Stimulated activated CD4-positive, alpha-beta T cell treated with anti-CD3 and anti-CD28 coated beads, Interleukin-2, amount 100 ng/mL, for 24 hours (primary cell): Measurements from ENCODE around the gene GOLGA6L6.
A peak's percentile ranks its signal among the peaks of the same experiment; 100 is the strongest.
"Not testable (repeated sequence)": the region's sequence is repeated elsewhere in the genome, so short reads cannot be mapped to it uniquely, and the experiment has no call there.

Source experiments
- DNase-seq, 2 donors: peaks; one replicate each; pipeline ENCODE4 v3.0.0-alpha.2; 2020

GOLGA6L6 gene, protein sequence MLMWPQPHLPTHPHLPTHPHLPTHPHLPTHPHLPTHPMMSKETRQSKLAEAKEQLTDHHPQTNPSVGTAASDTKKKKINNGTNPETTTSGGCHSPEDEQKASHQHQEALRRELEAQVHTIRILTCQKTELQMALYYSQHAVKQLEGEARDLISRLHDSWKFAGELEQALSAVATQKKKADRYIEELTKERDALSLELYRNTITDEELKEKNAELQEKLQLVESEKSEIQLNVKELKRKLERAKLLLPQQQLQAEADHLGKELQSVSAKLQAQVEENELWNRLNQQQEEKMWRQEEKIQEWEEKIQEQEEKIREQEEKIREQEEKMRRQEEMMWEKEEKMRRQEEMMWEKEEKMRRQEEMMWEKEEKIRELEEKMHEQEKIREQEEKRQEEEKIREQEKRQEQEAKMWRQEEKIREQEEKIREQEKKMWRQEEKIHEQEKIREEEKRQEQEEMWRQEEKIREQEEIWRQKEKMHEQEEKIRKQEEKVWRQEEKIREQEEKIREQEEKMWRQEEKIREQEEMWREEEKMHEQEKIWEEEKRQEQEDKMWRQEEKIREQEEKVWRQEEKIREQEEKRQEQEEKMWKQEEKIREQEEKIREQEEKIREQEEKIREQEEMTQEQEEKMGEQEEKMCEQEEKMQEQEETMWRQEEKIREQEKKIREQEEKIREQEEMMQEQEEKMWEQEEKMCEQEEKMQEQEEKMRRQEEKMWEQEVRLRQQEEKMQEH

DNA sequence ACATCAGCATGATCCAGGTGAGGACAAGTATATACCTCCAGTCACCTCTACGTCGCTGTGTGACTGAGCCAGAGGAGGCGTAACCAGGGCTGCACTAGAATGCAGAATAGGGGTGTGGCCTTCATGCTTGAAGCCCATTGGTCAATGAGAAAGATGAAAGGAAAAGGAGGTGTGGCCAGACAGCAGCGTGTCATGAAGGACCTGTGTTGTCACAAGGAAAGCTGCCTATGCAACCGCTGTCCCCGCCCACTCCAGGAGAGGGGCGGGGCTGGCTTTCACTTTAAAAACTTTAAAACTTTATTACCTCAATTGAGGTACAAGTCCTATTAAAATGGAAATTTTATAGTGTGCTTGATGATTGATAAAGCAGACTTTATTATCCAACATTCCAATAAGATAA lies at the start of gene GOLGA6L6:
Gene GOLGA6L6 (minus strand): TSS at position 101 of the 400 bp plus-strand sequence. CDS start 91 bp downstream, at position 10.
- DNase-seq: not testable (repeated sequence)

DNA sequence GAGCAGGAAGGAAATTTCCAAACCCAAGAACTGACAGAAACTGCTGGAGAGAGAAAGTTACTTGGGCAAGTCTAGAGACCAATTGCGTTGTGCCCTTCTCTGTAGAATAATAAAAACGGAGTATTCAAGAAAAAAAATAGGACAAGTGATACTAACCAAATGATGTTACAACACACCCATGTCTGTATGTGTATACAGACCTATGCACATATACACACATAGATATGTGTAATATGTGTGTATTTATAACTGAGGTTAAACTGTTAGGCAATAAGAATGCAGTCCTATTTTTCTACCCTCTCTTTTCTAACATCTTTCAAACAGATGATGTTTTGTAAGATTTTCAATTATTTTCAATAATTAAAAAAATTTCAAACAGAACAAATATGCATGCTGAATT lies 48.5 kb upstream of the GOLGA6L6 start:
- DNase-seq: not testable (repeated sequence)

DNA sequence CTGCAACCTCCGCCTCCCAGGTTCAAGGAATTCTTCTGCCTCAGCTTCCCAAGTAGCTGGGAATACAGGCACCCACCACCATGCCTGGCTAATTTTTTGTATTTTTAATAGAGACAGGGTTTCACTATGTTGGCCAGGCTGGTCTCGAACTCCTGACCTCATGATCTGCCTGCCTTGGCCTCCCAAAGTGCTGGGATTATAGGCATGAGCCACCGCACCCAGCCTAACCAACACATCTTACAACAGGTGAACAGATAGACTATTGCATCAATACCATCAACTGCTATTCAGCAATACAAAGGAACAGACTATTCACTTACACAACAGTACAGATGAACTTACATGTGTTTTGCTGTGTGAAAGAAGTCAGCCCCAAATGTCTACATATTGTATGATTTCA lies 45.2 kb upstream of the GOLGA6L6 start:
- DNase-seq: not testable (repeated sequence)

DNA sequence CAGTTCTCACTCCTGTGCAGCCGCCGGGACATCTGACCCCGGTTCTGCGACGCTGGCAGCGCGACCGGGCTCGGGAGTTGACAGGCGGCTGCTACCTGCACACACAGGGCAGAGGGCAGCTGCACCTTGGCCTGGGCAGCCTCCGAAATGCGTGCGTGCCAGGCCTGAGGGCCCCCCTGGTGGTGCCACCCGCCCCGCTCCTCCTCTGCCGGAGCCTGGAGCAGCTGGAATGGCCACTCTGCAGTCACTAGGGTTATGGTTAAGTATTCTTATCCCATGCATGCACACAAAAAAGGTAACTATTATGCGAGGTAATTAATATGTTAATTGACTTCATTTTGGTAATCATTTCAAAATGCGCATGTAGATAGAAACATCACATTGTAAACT lies 41.1 kb upstream of the GOLGA6L6 start:
- not testable (repeated sequence) for DNase-seq

DNA sequence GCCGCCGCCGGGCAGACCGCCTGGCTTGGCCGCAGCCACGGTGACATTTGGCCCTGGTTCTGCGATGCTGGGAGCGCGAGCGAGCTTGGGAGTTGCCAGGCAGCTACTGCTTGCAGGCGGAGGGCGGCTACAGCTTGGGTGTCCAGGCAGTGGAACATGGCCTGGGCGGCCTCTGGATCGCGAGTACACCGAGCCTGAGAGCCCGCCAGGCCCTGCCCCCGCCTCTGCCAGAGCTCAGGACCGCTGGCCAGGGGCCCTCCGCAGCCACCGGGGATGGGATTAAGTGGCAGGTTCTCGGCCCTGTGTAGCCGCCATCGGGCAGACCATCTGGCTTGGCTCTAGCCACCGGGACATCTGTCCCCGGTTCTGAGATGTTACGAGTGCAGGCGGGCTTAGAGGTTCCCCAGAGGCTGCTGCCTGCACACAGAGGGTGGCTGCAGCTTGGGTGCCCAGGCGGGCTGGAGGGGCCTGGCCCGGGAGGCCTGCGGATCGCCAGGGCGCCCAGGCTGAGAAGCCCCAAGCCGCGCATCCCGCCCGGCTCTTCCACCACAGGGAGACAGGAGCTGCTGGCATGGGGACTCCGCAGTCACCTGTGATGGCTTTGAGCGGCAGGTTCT lies 40.6 kb upstream of the GOLGA6L6 start:
- DNase-seq: not testable (repeated sequence)

DNA sequence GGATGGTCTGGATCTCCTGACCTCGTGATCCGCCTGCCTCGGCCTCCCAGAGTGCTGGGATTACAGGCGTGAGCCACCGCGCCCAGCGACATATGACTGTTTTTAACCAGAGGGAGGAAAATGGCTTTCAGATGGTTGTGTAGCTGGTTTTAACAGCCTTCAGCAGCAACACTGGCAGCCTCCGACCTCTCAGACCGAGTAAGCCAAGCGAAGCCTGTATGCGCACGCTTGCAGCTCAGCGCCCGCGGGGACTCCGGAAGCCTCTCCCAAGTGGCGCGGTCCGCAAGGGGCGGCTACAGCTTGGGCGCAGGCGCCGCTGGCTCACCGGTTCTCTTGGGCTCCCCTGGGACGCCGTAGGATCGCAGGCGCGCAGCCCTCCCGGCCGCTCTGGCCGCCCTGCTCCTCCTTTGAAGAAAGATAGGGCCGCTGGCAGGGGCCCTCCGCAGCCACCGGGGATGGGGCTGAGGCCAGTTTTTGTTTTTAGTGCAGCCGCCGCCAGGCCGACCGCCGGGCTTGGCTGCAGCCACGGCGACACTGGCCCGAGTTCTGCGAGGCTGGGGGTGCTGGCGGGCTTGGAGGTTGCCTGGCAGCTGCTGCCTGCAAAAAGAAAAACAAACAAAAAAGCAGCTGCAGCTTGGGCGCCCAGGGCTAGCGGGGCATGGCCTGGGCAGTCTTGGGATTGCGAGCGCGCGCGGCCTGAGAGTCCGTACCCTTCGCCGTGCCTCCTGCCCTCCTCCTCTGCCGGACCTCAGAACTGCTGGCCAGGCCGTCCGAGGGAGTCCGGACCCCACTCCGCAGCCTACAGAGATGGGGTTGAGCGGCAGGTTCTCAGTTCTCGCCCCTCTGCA lies 39.9 kb upstream of the GOLGA6L6 start:
- DNase-seq: not testable (repeated sequence)

DNA sequence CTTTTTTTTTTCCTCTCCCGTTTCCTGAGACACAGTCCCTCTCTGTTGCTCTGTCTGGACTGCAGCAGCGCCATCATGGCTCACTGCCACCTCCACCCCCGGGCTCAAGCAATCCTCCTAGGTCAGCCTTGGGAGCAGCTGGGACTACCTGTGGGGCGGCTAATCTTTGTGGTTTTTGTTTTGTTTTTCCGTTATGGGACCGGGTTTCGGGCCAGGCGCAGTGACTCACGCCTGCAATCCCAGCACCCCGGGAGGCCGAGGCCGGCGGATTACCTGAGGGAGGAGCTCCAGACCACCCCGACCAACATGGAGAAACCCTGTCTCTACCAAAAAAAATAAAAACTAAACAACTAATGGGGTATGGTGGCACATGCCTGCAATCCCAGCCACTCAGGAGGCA lies 38.1 kb upstream of the GOLGA6L6 start:
- DNase-seq: not testable (repeated sequence)

DNA sequence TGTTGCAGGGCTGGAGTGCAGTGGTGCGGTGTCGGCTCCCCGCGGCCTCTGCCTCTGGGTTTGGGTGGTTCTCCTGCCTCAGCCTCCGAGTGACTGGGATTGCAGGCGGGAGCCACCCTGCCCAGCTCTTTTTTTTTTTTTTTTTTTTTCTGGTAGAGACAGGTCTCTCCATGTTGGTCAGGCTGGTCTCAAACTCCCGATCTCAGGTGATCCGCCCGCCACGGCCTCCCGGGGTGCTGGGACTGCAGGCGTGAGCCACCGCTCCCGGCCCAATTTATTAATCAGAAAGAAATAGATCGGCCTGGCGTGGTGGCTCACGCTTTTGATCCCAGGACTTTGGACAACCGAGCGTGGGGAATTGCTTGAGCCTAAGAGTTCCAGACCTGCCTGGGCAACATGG lies 9.7 kb upstream of the GOLGA6L6 start:
- not testable (repeated sequence) for DNase-seq

DNA sequence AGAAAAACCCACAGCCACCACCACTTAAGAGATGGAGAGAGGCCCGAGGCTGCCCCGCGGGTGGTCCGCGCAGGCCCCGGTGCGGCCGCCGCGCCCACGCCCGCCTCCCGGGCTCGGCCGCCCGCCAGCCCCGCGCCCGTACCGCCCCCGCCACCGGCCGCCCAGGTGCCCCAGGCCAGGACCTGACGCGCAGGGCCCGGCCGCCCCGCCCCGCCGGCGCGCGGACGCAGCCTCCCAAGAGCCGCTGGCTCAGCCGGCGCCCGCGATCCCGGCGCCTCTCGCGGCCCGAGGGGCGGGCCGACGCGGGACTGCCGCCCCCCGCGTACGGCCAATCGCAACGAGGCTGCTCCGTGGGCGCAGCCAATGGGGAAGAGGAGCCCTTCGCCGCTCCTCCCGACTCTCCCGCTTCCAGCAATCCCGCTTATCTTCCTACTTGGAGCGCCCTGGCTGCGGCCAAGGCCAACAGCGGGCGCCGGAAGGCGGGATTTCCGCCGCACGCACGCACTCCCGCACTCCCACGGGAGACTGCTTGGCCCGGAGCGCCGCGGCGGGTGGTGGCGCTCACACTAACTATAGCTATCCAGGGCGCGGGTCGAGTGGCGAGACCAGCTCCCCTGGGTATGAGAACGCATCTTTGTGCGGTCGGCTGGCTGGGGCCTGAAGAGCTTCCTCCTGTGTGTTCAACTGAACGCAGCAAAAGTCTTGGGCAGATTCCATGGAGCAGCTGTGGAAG lies 35.5 kb downstream of the GOLGA6L6 start:
- DNase-seq: peak in 1 of 2 donors; percentile 20

DNA sequence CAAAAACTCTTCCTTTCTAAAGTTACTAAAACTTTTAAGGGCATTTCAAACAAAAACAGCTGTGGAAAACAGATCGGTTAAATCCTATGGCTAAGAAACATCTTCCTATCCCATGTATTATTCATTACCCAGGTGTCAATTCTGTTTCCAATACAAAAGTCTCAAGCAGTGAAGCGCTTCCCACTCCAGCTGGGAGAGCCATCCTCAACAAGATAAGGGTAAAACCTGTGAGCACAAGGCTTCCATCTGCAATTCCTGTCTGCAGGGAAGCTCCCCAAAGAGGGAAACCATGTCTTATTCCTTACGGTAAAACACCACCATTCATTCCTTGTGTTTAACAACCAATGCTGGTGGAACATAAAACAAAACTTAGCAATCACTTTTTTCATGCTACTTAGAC lies 38.8 kb downstream of the GOLGA6L6 start:
- not testable (repeated sequence) for DNase-seq

DNA sequence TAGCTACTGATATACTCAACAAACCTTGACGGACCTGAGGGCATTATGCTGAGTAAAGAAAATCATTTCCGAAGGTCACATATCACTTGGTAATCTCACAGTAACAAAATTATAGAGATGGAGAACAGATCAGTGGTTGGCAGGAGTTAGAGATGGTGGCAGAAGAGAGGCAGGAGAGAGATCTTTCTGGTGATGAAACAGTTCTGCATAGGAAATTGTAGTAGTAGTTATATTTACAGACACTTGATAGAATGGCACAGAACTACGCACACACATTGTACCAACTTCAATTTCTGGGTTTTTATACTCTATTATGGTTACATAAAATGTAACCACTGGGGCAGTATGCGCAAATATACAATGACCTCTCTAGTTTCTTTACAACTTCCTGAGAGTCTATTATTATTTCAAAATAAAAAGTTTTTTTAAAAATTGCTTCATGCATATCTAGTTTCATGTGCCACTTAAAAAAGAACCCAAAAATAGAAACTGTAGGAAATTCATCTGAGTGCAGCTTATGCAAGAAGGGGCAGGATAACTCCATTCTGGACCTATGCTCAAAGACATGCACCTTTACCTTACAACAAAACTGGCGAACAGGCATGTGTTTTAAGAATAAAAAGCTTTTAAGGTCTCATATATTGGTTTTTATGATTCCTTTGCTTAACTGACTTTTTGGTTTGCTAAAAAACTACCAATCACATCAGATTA lies 39.9 kb downstream of the GOLGA6L6 start:
- DNase-seq: not testable (repeated sequence)

DNA sequence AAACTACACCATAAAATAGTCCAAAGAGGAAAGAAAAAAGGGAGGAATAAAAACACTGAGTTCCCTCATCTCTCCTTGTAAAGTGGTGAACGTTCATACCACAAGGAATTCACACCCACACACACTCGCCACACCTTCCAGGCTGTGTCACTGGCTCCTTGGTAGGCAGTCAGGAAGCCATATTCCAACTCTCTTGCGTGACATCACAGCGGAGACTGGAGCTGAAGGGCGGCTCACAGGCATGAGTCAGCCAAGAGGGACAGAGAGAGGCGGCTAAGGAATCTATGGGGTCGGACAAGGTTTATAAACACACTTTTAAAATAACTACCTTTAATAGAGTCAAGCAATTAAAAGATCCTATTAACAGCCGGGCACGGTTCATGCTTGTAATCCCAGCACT lies 43.8 kb downstream of the GOLGA6L6 start:
- DNase-seq: not testable (repeated sequence)

DNA sequence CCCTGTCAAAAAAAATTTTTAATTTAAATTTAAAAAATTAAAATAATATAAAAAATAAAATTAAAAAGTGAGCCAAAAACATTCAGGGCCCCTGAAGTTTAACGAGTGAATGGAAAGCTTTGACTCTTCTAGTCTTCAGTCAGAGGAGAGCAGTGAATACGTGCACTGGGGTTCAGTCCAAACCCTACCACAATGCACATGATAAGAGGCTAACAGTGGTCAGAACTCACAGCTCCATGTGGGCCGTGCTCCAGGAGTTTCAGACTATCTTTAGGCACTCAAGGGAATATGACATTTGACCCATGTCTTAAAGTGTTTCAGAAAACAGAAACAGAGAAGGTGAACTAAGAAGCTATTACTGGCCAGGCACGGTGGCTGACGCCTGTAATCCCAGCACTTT lies 48.6 kb downstream of the GOLGA6L6 start:
- not testable (repeated sequence) for DNase-seq

DNA sequence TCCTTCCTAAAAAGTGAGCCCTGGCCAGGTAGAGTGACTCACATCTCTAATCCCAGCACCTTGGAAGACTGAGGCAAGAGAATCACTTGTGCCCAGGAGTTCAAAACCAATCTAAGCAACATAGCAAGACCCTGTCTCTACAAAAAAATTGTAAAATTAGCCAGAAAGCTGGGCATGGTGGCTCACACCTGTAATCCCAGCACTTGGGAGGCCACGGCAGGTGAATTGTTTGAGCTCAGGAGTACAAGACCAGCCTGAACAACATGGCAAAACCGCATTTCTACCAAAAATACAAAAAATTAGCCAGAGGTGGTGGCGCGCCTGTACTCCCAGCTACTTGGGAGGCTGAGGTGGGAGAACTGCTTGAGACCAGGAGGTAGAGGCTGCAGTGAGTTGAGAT lies 49.0 kb downstream of the GOLGA6L6 start:
- not testable (repeated sequence) for DNase-seq

DNA sequence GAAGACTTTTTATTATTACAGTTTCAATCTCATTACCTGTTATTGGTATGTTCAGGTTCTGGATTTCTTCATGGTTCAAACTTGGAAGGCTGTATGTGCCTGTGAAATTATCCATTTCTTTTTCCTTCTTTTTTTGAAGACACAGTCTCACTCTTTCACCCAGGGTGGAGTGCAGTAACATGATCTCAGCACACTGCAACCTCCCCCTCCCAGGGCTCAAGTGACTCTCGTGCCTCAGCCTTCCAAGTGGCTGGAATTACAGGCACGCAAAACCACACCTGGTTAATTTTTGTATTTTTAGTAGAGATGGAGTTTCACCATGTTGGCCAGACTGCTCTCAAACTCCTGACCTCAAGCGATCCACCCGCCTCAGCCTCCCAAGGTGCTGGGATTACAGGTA lies 52.3 kb downstream of the GOLGA6L6 start:
- not testable (repeated sequence) for DNase-seq
